HCT116 (cell line): ENCODE measurements around the gene FAM124B. TPM values are rescaled to one million over a fixed set of nuclear protein-coding genes. Genes with fewer than 3 reads are reported as not detected.

Experiments
- ATAC-seq: fragments of 200-7000 bp; cut with Tn5 transposase; 2 replicates; pipeline ENCODE4 v1.9.1; 2020; ENCODE audit warnings: mild to moderate bottlenecking, moderate library complexity
- BruUV-seq: library from RNA; stranded (reverse); fragments of 400-500 nt; replicated peaks from 2 replicates; lab custom pipeline; 2021; lab: Mats Ljungman, UMichigan
- CTCF ChIA-PET: fragments of 300-600 bp; sonication (Branson Sonifier 250); formaldehyde crosslinking; loops from one replicate; lab custom pipeline; 2021; ENCODE audit warnings: antibody characterized with exemption; lab: Charles Lee
- POLR2A ChIA-PET: fragments of 300-600, 350-600 bp; sonication (Branson Sonifier 250); formaldehyde crosslinking; loops from one replicate; lab custom pipeline; 2021; ENCODE audit warnings: antibody characterized with exemption; lab: Charles Lee
- RAD21 ChIA-PET, 2 experiments: fragments of 300-600 bp; sonication (Branson Sonifier 250); formaldehyde crosslinking; loops; one replicate each; lab custom pipeline; 2023; ENCODE audit warnings: low total read pairs in 2 of 2; ENCODE audit not compliant: uncharacterized antibody in 2 of 2, unreplicated experiment in 2 of 2, low non-redundant PET in 1 of 2; lab: Charles Lee
- DNase-seq: peaks from one replicate; pipeline ENCODE4 v3.0.0-alpha.2; 2010; ENCODE audit warnings: low read depth, low spot score
- H2AFZ ChIP-seq: fragments of 200-600 bp; shearing (Covaris generic), sonication (generic); 2 replicates; pipeline ENCODE4 v1.6.1; 2017; ENCODE audit warnings: low read depth, mixed run types, mixed read lengths, antibody characterized with exemption, low read length; ENCODE audit not compliant: poor library complexity, severe bottlenecking
- H3K27ac ChIP-seq: 2 replicates; pipeline ENCODE4 v1.5.1; 2012; ENCODE audit warnings: low read depth, low read length
- H3K27me3 ChIP-seq: fragments of 200-600 bp; sonication (generic); 2 replicates; pipeline ENCODE4 v1.6.1; 2016; ENCODE audit warnings: mixed run types, low read length, mixed read lengths; ENCODE audit not compliant: insufficient read depth
- H3K36me3 ChIP-seq, 2 experiments: fragments of 200-500 bp in 1 of 2; fragments of 200-600 bp in 1 of 2; sonication (Bioruptor generic) in 1 of 2; sonication (generic) in 1 of 2; 2 replicates each; pipeline versions ENCODE4 v1.5.1 to v1.6.1; 2014 to 2016; ENCODE audit warnings: low read length in 2 of 2, inconsistent platforms in 1 of 2, mixed read lengths in 1 of 2, mixed run types in 1 of 2; ENCODE audit not compliant: insufficient read depth in 2 of 2, control insufficient read depth in 1 of 2
- H3K4me1 ChIP-seq, 2 experiments: fragments of 200-600 bp in 1 of 2; sonication (generic) in 1 of 2; 2 replicates each; pipeline versions ENCODE4 v1.5.1 to v1.6.1; 2012 to 2017; ENCODE audit warnings: low read length in 2 of 2, inconsistent platforms in 1 of 2, mild to moderate bottlenecking in 1 of 2, mixed read lengths in 1 of 2, mixed run types in 1 of 2, moderate library complexity in 1 of 2; ENCODE audit not compliant: insufficient read depth in 2 of 2, control insufficient read depth in 1 of 2
- H3K4me2 ChIP-seq: fragments of 200-600 bp; sonication (generic); 2 replicates; pipeline ENCODE4 v1.6.1; 2017; ENCODE audit warnings: mixed run types, low read length, mixed read lengths
- H3K4me3 ChIP-seq, 2 experiments: fragments of 200-600 bp in 1 of 2; sonication (generic) in 1 of 2; replicated peaks in 1 of 2; 2 replicates each; pipeline ENCODE4 v1.5.1; 2011 to 2016; ENCODE audit warnings: low read length in 2 of 2, control low read depth in 1 of 2, low read depth in 1 of 2, mild to moderate bottlenecking in 1 of 2, mixed read lengths in 1 of 2, mixed run types in 1 of 2
- H3K79me2 ChIP-seq: fragments of 200-600 bp; sonication (generic); 2 replicates; pipeline ENCODE4 v1.6.1; 2017; ENCODE audit warnings: mild to moderate bottlenecking, mixed run types, low read length, moderate library complexity, mixed read lengths; ENCODE audit not compliant: insufficient read depth
- H3K9ac ChIP-seq: fragments of 200-600 bp; sonication (generic); 2 replicates; pipeline ENCODE4 v1.6.1; 2016; ENCODE audit warnings: low read length, mixed read lengths
- H3K9me2 ChIP-seq: fragments of 200-600 bp; sonication (generic), shearing (Covaris generic); 2 replicates; pipeline ENCODE4 v1.6.1; 2017; ENCODE audit warnings: mixed run types, mild to moderate bottlenecking, moderate library complexity; ENCODE audit not compliant: insufficient read depth
- H3K9me3 ChIP-seq, 2 experiments: fragments of 200-500 bp in 1 of 2; fragments of 200-600 bp in 1 of 2; sonication (Bioruptor generic) in 1 of 2; sonication (generic) in 1 of 2; 2 replicates each; pipeline ENCODE4 v1.6.1; 2014 to 2017; ENCODE audit warnings: low read length in 2 of 2, mixed read lengths in 2 of 2, inconsistent platforms in 1 of 2, low read depth in 1 of 2, mild to moderate bottlenecking in 1 of 2, mixed run types in 1 of 2, moderate library complexity in 1 of 2; ENCODE audit not compliant: control insufficient read depth in 1 of 2, insufficient read depth in 1 of 2
- H4K20me1 ChIP-seq: fragments of 200-600 bp; sonication (generic), shearing (Covaris generic); 2 replicates; pipeline ENCODE4 v1.6.1; 2017; ENCODE audit warnings: mixed run types, mild to moderate bottlenecking, moderate library complexity; ENCODE audit not compliant: insufficient read depth
- ATF3 ChIP-seq: IDR thresholded peaks from 2 replicates; pipeline ENCODE4 v1.6.1; 2012
- CEBPB ChIP-seq: IDR thresholded peaks from 2 replicates; pipeline ENCODE4 v1.6.1; 2012; ENCODE audit warnings: low read depth
- EGR1 ChIP-seq: IDR thresholded peaks from 2 replicates; pipeline ENCODE4 v1.6.1; 2012; ENCODE audit warnings: low read depth
- EZH2 ChIP-seq: fragments of 200-600 bp; sonication (generic); IDR thresholded peaks from 2 replicates; pipeline ENCODE4 v1.6.1; 2017; ENCODE audit warnings: antibody characterized with exemption, mixed run types
- EZH2phosphoT487 ChIP-seq: fragments of 200-600 bp; IDR thresholded peaks from 2 replicates; pipeline ENCODE4 v1.6.1; 2018; ENCODE audit warnings: antibody characterized with exemption, borderline replicate concordance
- POLR2A ChIP-seq: IDR thresholded peaks from 2 replicates; pipeline ENCODE4 v1.7.0; 2011; ENCODE audit warnings: borderline replicate concordance; ENCODE audit not compliant: insufficient read depth, insufficient read length; ENCODE audit errors: extremely low read depth
- RAD21 ChIP-seq: IDR thresholded peaks from 2 replicates; pipeline ENCODE4 v1.6.1; 2012; ENCODE audit warnings: low read depth, mild to moderate bottlenecking
- SIN3A ChIP-seq: IDR thresholded peaks from 2 replicates; pipeline ENCODE4 v1.6.1; 2012; ENCODE audit warnings: low read depth
- SRF ChIP-seq: IDR thresholded peaks from 2 replicates; pipeline ENCODE4 v1.6.1; 2012; ENCODE audit warnings: low read depth
- TCF7L2 ChIP-seq: IDR thresholded peaks from 2 replicates; pipeline ENCODE4 v1.7.0; 2011; ENCODE audit warnings: borderline replicate concordance, inconsistent platforms; ENCODE audit not compliant: insufficient read depth, insufficient read length; ENCODE audit errors: extremely low read depth
- ZNF274 ChIP-seq: fragments of 200-500 bp; sonication (Bioruptor generic); IDR thresholded peaks from 2 replicates; pipeline ENCODE4 v1.6.1; 2014; ENCODE audit warnings: mild to moderate bottlenecking, low read depth, low read length, inconsistent platforms
- intact Hi-C: fragments of 100-400 bp; cut with micrococcal nuclease; formaldehyde crosslinking; loops from 2 replicates; pipeline ENCODE4 v1.10.0; 2022
- total RNA-seq: library from RNA; stranded (reverse); gene quantifications from one replicate; pipeline ENCODE4 v1.2.1, GENCODE V29; 2021; ENCODE audit not compliant: unreplicated experiment

FAM124B gene
- total RNA-seq, 1 experiment from 2014 or later = not detected

- no peak for TF ChIP-seq ATF3
- TF ChIP-seq TCF7L2 = no peak
- no peak for TF ChIP-seq EZH2phosphoT487
Measured at GRCh38 chr2:224442071-224442967, 40.4 kb upstream of the FAM124B start (continued).

- Histone ChIP-seq H3K9me3 (no peaks in the 10 kb centered on the region), H3K4me2 (no peak overlapping the region), H4K20me1 (no peaks in the 10 kb centered on the region), H3K36me3 (no peaks in the 10 kb centered on the region), H2AFZ (no peak overlapping the region), H3K79me2 (no peaks in the 10 kb centered on the region), H3K9ac (no peak overlapping the region), H3K4me1 (no peaks in the 10 kb centered on the region), H3K27ac (no peak overlapping the region), H3K4me3 (no peak overlapping the region), H3K27me3 (no peaks in the 10 kb centered on the region), H3K9me2 (no peaks in the 10 kb centered on the region)
- ChIA-PET RAD21 (no interaction called here), POLR2A (no interaction called here), CTCF (interaction anchor here (0.8 to 0.9 kb wide), 2 partner anchors 9 to 32 kb away, joined by 3 to 4 read pairs; no protein-coding TSS in a partner anchor)
- ATAC-seq = no peak
- no peak for TF ChIP-seq ZNF274
- no peak for TF ChIP-seq CEBPB
- TF ChIP-seq EGR1 = no peak
- TF ChIP-seq POLR2A = no peak
- TF ChIP-seq RAD21 = no peak
- no peak for TF ChIP-seq EZH2
- TF ChIP-seq SRF = no peak
- TF ChIP-seq TCF7L2 = no peak
- TF ChIP-seq SIN3A = no peak
- no peak for DNase-seq
- BruUV-seq = no TSS peak
- intact Hi-C loops = no loop called here
Measured at GRCh38 chr2:224440988-224441387, 39.1 kb upstream of the FAM124B start.
